HG03039 (cell line): ENCODE measurements around the gene ADAM10.

ENCODE experiments used
- ATAC-seq: cut with Tn5 transposase; IDR thresholded peaks from one replicate; pipeline ENCODE4 v1.9.1; 2021; ENCODE audit warnings: mild to moderate bottlenecking, moderate library complexity; ENCODE audit not compliant: unreplicated experiment

Gene ADAM10

GRCh38 chr15:58760385-58761009 is 11.0 kb upstream of the ADAM10 start:
- no peak for ATAC-seq

GRCh38 chr15:58758141-58758540 is 8.6 kb upstream of the ADAM10 start:
- ATAC-seq, result no peak

GRCh38 chr15:58755956-58756355 is 6.4 kb upstream of the ADAM10 start:
- no peak for ATAC-seq

- no peak for ATAC-seq
Measured at GRCh38 chr15:58755350-58755749, 5.8 kb upstream of the ADAM10 start.

GRCh38 chr15:58752716-58753115 is 3.2 kb upstream of the ADAM10 start:
- no peak for ATAC-seq

- ATAC-seq, result peak; percentile 29
Measured at GRCh38 chr15:58748852-58749531, 515 bp downstream of the ADAM10 start.

- ATAC-seq, result no peak
Measured at GRCh38 chr15:58748040-58748851, 1.3 kb downstream of the ADAM10 start.

- ATAC-seq, result no peak
Measured at GRCh38 chr15:58746174-58746573, 3.3 kb downstream of the ADAM10 start.

GRCh38 chr15:58742819-58743502 is 6.5 kb downstream of the ADAM10 start:
- ATAC-seq, result no peak

- no peak for ATAC-seq
Measured at GRCh38 chr15:58742022-58742813, 7.3 kb downstream of the ADAM10 start.

- ATAC-seq, result no peak
Measured at GRCh38 chr15:58741032-58741431, 8.5 kb downstream of the ADAM10 start.

- ATAC-seq, result no peak
Measured at GRCh38 chr15:58740436-58740835, 9.1 kb downstream of the ADAM10 start.

GRCh38 chr15:58738046-58738707 is 11.3 kb downstream of the ADAM10 start:
- no peak for ATAC-seq

- ATAC-seq, result no peak
Measured at GRCh38 chr15:58737298-58737697, 12.2 kb downstream of the ADAM10 start.

- no peak for ATAC-seq
Measured at GRCh38 chr15:58736018-58736643, 13.4 kb downstream of the ADAM10 start.

- ATAC-seq, result no peak
Measured at GRCh38 chr15:58734859-58735258, 14.6 kb downstream of the ADAM10 start.

- no peak for ATAC-seq
Measured at GRCh38 chr15:58732625-58733363, 16.7 kb downstream of the ADAM10 start.

- ATAC-seq, result no peak
Measured at GRCh38 chr15:58731756-58732535, 17.6 kb downstream of the ADAM10 start.
